GM12874 (cell line): Measurements from ENCODE around the gene ZNF415.

ENCODE experiments used
- TF ChIP-seq, protein P1 (sequence below): IDR thresholded peaks from 2 replicates; pipeline ENCODE4 v1.5.1; 2011; ENCODE audit warnings: low read depth, mild to moderate bottlenecking, control low read depth, low read length, moderate library complexity; ENCODE audit not compliant: insufficient read depth

Gene ZNF415

GRCh38 chr19:53131085-53131590, 1.6 kb downstream of the ZNF415 start:
- TF ChIP-seq, protein P1, sequence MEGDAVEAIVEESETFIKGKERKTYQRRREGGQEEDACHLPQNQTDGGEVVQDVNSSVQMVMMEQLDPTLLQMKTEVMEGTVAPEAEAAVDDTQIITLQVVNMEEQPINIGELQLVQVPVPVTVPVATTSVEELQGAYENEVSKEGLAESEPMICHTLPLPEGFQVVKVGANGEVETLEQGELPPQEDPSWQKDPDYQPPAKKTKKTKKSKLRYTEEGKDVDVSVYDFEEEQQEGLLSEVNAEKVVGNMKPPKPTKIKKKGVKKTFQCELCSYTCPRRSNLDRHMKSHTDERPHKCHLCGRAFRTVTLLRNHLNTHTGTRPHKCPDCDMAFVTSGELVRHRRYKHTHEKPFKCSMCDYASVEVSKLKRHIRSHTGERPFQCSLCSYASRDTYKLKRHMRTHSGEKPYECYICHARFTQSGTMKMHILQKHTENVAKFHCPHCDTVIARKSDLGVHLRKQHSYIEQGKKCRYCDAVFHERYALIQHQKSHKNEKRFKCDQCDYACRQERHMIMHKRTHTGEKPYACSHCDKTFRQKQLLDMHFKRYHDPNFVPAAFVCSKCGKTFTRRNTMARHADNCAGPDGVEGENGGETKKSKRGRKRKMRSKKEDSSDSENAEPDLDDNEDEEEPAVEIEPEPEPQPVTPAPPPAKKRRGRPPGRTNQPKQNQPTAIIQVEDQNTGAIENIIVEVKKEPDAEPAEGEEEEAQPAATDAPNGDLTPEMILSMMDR = no peak

- TF ChIP-seq, protein P1 = no peak
Measured at GRCh38 chr19:53130506-53130905, 2.2 kb downstream of the ZNF415 start.

DNA sequence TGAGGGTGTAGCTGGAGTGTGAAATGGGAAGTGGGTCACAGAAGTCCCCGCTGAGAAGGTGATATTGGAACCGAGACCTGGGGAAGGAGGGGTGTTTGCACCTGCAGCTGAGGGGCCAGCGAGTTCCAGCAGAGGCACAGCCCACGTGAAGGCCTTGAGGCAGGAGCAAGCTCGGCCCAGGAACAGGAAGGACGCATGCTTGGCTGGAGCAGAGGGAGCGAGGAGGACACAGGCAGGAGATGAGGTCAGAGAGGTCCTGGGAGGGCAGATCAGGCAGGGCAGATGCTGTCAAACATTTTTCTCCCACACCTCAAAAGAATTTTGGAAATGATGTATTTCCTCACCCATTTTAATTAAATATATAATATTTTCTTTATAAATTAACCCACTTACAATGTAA, 9.3 kb downstream of the ZNF415 start:
- TF ChIP-seq, protein P1 = no peak

DNA sequence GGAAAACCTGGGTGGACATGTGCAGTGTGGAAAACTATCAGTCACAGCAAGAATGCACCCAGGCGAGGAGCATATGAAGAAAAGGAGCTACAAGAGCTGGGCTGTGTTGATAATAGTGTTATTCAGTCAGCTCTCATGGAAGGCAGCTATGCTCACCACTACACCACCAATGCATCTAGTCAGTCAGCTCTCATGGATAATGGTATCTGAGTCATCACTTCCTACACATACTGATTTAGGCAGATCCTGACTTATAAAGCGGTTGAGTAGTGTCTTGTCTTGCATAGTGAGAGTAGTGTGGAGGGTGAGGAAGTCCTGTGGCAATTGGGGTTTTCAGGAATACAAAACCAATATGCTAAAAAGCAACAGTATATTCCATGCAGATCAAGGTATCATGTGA, 20.4 kb downstream of the ZNF415 start:
- TF ChIP-seq, protein P1 = no peak

- TF ChIP-seq, protein P1 = no peak
Measured at GRCh38 chr19:53109527-53109926, 23.2 kb downstream of the ZNF415 start.

DNA sequence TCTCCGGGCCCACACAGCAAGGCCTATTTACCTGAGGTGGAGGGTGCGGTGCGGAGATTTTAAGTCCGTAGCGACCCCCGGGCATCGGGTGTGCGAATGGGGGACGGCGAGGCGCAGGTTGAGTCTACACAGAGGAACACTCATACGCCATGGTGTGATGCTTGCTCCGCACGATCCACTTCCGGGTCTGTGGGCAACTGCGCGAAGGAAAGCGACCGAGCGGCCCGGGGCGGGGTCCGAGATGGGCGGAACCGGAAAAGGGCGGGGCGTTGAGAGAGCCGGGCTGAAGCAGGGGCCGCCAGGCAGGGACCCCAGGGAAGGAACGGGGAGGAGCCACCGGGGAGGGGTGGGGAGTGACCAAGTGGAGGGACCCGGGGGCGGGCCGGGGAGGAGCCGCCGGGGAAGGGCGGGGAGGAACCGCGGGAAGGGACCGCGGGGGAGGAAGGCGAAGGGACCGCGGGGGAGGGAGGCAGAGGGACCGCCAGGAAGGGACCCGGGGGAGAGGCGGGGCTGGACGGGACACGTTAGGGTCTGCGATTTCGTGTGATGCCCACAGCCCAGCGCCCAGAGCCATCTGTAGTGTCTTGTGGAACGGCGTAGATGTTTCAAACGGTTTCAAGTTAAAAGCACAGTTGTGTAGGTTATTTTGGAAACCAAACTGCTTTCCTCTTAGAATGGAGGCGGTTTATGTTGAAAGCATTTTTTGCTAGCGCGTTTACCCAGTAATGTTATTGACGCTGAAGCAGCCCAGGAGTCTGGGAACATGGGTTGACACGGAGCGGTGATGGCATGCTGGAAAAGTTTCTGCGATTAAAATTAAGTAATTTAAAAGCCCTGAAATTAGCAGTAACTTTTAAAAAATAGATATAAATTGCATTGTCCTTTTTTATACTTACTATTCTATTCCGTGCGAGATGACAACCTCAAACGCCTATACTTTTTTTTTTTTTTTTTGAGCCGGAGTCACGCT, 29.2 kb downstream of the ZNF415 start, which contains the start of gene ZNF160:
Gene ZNF160 (minus strand): TSS at position 189 of the 970 bp plus-strand sequence. CDS start 17,146 bp downstream, outside the sequence.
- TF ChIP-seq, protein P1 = no peak

- TF ChIP-seq, protein P1 = no peak
Measured at GRCh38 chr19:53102756-53103233, 29.9 kb downstream of the ZNF415 start.
